Glutamatergic neuron (in vitro differentiated cells): Measurements from ENCODE around the gene PPCDC. TPM values are rescaled to one million over a fixed set of nuclear protein-coding genes. Genes with fewer than 3 reads are reported as not detected.
"Not testable (repeated sequence)": the region's sequence is repeated elsewhere in the genome, so short reads cannot be mapped to it uniquely, and the experiment has no call there.

ENCODE experiments used
- DNase-seq: peaks from one replicate; pipeline ENCODE4 v3.0.0; 2022
- H3K27ac Mint-ChIP-seq: one replicate; pipeline ENCODE4 v1.8.0; 2020; ENCODE audit warnings: mild to moderate bottlenecking, mixed read lengths, inconsistent platforms; ENCODE audit not compliant: unreplicated experiment
- H3K27me3 Mint-ChIP-seq: one replicate; pipeline ENCODE4 v1.8.0; 2020; ENCODE audit warnings: mild to moderate bottlenecking, moderate library complexity, mixed read lengths, inconsistent platforms; ENCODE audit not compliant: unreplicated experiment
- H3K36me3 Mint-ChIP-seq: one replicate; pipeline ENCODE4 v1.8.0; 2020; ENCODE audit warnings: mild to moderate bottlenecking, mixed read lengths, inconsistent platforms; ENCODE audit not compliant: unreplicated experiment
- H3K4me1 Mint-ChIP-seq: one replicate; pipeline ENCODE4 v1.8.0; 2020; ENCODE audit warnings: mild to moderate bottlenecking, low read depth, mixed read lengths, inconsistent platforms; ENCODE audit not compliant: unreplicated experiment
- H3K4me3 Mint-ChIP-seq: one replicate; pipeline ENCODE4 v1.8.0; 2020; ENCODE audit warnings: mild to moderate bottlenecking, mixed read lengths, inconsistent platforms; ENCODE audit not compliant: unreplicated experiment
- H3K9me3 Mint-ChIP-seq: one replicate; pipeline ENCODE4 v1.8.0; 2020; ENCODE audit warnings: mild to moderate bottlenecking, moderate library complexity, mixed read lengths, inconsistent platforms; ENCODE audit not compliant: unreplicated experiment
- total RNA-seq: library from RNA; stranded (reverse); fragmentation: NEBNext Ultra II Directional; extraction: Animal tissue kit (Norgen Biotek cat#: 25700); gene quantifications from one replicate; pipeline ENCODE4 v1.2.1, GENCODE V29; 2021; ENCODE audit not compliant: unreplicated experiment
- TF ChIP-seq, protein P1 (sequence below): fragments of 200-600 bp; sonication (generic); IDR thresholded peaks from one replicate; pipeline ENCODE4 v1.5.0; 2021; ENCODE audit not compliant: partially characterized antibody, unreplicated experiment

The PPCDC gene
- total RNA-seq, 1 donor from 2014 or later, result 12.7 TPM

DNA sequence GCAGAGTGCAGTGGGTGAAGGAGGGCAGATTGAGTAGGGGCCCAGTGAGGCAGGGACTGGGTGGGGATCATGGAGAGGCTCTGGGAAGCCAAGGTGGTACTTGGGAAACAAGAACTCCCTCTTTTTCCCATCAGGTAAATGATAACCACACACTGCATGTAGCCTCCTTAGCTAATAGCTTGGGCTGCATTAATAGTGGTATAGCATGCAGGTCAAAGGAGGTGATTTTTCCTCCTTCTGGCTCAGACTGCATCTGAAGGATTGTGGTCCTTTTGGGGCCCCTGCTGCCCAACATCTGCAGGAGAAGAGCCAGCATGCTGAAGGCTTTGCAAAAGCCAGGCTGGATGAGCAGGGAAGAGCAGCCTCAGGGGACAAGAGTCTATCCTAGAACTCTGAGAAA is 45.4 kb downstream of the PPCDC start:
- DNase-seq, result no peak
- peaks cover under 1% of the 10 kb centered on the region for H3K27me3 Mint-ChIP-seq
- H3K9me3 Mint-ChIP-seq, result peaks cover 17% of the 10 kb centered on the region
- no peaks in the 10 kb centered on the region for H3K4me1 Mint-ChIP-seq
- H3K27ac Mint-ChIP-seq, result no peak overlapping the region
- TF ChIP-seq, protein P1, sequence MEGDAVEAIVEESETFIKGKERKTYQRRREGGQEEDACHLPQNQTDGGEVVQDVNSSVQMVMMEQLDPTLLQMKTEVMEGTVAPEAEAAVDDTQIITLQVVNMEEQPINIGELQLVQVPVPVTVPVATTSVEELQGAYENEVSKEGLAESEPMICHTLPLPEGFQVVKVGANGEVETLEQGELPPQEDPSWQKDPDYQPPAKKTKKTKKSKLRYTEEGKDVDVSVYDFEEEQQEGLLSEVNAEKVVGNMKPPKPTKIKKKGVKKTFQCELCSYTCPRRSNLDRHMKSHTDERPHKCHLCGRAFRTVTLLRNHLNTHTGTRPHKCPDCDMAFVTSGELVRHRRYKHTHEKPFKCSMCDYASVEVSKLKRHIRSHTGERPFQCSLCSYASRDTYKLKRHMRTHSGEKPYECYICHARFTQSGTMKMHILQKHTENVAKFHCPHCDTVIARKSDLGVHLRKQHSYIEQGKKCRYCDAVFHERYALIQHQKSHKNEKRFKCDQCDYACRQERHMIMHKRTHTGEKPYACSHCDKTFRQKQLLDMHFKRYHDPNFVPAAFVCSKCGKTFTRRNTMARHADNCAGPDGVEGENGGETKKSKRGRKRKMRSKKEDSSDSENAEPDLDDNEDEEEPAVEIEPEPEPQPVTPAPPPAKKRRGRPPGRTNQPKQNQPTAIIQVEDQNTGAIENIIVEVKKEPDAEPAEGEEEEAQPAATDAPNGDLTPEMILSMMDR, result no peak
- no peak overlapping the region for H3K4me3 Mint-ChIP-seq
- H3K36me3 Mint-ChIP-seq, result peaks cover 29% of the 10 kb centered on the region

DNA sequence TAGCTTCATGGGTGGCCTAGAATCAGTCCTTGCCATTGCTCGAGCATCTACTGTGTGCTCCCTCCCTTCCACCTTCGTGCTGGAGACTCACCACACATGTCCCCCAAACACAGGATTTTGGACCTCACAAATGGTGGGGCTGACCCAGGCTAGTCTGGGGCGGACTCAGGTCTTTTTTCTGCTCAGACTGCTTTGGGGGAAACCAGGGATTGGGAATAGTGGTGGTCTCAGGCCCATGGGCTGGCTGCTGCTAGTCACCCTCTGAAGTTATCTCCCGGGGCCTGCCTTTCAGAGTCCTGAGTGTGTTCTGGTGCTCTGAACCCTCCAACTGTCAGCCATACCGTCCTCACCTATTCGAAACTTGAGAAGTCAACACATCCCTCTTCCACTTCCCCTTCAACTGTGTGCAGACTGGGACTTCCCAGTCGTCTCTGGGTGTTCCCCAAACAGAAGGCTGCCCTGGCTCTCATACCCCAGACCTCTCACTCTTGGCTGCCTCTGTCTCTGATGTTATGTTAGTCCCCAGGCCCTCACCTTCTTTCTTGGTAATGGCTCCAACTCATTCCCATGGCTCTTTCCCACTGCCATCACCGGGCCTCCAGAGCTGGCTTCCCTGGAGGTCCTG is 46.0 kb downstream of the PPCDC start:
- TF ChIP-seq, protein P1, result no peak
- Mint-ChIP-seq H3K36me3 (peaks cover 23% of the 10 kb centered on the region), H3K9me3 (peaks cover 17% of the 10 kb centered on the region), H3K27ac (no peak overlapping the region), H3K4me3 (no peak overlapping the region), H3K27me3 (no peaks in the 10 kb centered on the region), H3K4me1 (no peaks in the 10 kb centered on the region)
- no peak for DNase-seq

- Mint-ChIP-seq H3K4me1 (no peaks in the 10 kb centered on the region), H3K27ac (no peak overlapping the region), H3K9me3 (peaks cover 14% of the 10 kb centered on the region), H3K36me3 (peaks cover 21% of the 10 kb centered on the region), H3K4me3 (no peak overlapping the region), H3K27me3 (no peaks in the 10 kb centered on the region)
- TF ChIP-seq, protein P1, result no peak
- no peak for DNase-seq
Observed at GRCh38 chr15:75070674-75071073, 47.3 kb downstream of the PPCDC start.

DNA sequence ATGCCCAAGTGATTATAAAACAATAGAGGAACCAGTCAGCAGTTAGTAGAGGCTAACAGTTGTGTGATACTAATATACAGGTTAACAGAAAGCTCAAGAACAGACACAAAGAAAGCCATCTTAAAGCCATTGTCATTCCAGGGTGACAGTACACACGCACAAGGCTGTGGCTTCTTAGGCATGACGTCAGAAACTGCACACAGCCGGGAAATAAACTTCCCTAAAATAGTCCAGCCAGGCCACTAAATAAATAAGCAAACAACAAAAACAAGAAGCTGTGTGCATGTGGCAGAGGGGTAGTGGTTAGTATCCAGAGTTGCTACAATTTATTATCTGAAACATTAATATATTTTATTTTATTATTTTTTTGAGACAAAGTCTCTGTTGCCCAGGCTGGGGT is 49.8 kb downstream of the PPCDC start:
- Mint-ChIP-seq H3K36me3 (peaks cover 9% of the 10 kb centered on the region), H3K27ac (no peak overlapping the region), H3K9me3 (peaks cover 8% of the 10 kb centered on the region), H3K27me3 (no peaks in the 10 kb centered on the region), H3K4me3 (no peak overlapping the region), H3K4me1 (no peaks in the 10 kb centered on the region)
- DNase-seq, result no peak
- TF ChIP-seq, protein P1, result no peak

DNA sequence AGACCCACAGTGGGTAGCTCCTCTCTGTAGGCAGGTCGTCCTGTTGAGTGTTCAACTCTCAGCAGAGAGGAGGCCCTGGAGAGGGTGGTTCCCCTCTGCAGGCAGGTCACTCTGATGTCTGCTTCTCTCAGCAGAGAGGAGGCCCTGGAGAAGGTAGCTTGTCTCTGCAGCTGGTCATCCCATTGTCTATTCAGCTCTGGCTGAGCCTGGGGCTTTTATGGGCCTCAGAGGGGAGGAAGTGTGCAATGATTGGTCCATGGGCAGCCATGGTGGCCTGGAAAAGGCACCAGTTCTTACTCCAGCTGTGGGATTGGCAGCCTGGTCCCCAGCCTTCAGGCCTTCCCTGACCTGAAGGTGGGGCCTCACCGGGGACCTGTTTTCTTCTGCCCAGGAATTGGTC is 52.9 kb downstream of the PPCDC start:
- no peak for DNase-seq
- no peak overlapping the region for H3K4me3 Mint-ChIP-seq
- H3K9me3 Mint-ChIP-seq, result peaks cover 8% of the 10 kb centered on the region
- TF ChIP-seq, protein P1, result no peak
- no peak overlapping the region for H3K27ac Mint-ChIP-seq
- H3K36me3 Mint-ChIP-seq, result peaks cover 9% of the 10 kb centered on the region
- H3K4me1 Mint-ChIP-seq, result no peaks in the 10 kb centered on the region
- no peaks in the 10 kb centered on the region for H3K27me3 Mint-ChIP-seq

DNA sequence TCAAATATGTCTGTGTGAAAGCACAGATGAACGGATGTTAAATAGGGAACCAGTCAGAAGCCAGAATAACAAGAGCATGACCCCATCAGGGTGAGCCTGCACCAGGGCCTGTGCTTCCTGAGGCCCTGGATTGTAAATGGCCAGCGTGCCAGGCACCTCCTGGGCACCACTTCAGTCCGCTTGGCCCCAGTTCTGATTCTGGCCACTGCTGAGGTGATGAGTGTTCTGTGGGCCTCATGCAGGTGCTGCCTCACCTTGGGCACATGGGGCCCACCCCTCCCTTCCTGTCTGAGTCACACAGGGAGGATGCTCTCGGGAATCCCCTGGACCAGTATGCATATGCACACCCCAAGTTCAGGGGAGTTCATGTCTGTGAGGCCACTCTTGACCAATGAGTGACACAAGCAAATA is 54.2 kb downstream of the PPCDC start:
- not testable (repeated sequence) for DNase-seq, H3K4me3 Mint-ChIP-seq, H3K27ac Mint-ChIP-seq, H3K27me3 Mint-ChIP-seq, H3K9me3 Mint-ChIP-seq, H3K36me3 Mint-ChIP-seq, H3K4me1 Mint-ChIP-seq
